OCI-LY3 (cell line): ENCODE measurements around the gene ZNF184.

ENCODE experiments used
- CTCF ChIP-seq: fragments of 200-600, 300-600 bp; sonication (generic); IDR thresholded peaks from 2 replicates; pipeline ENCODE4 v1.5.1; 2014; ENCODE audit warnings: antibody characterized with exemption, low read length, low read depth
- EZH2phosphoT487 ChIP-seq: fragments of 200-600 bp; shearing (Covaris generic); IDR thresholded peaks from 2 replicates; pipeline ENCODE4 v1.6.1; 2018; ENCODE audit warnings: antibody characterized with exemption, mixed run types, low read depth

GRCh38 chr6:27494987-27495385 is 22.1 kb upstream of the ZNF184 start:
- no peak for TF ChIP-seq CTCF
- no peak for TF ChIP-seq EZH2phosphoT487
